ENCODE results near the gene MSI2.

The MSI2 gene

GRCh38 chr17:57692770-57693169 is 436.4 kb downstream of the MSI2 start:
- H3K9me3 ChIP-seq (replicated peaks; ENCODE audit: low read length), result no peaks in the 10 kb centered on the region
- no peaks in the 10 kb centered on the region for H3K4me1 ChIP-seq (ENCODE audit: control insufficient read depth, insufficient read depth, low read length)
- H3K27me3 ChIP-seq (ENCODE audit: control insufficient read depth, insufficient read depth, low read length), result no peaks in the 10 kb centered on the region
- no peak overlapping the region for H3K9ac ChIP-seq (ENCODE audit: low read depth, low read length)
- no peak overlapping the region for H3K4me3 ChIP-seq (ENCODE audit: low read length)
- H3K36me3 ChIP-seq (ENCODE audit: insufficient read depth, low read length), result no peaks in the 10 kb centered on the region
- no peak overlapping the region for H3K4me2 ChIP-seq (ENCODE audit: low read length)

- Histone ChIP-seq H3K4me3 (ENCODE audit: low read length) (no peak overlapping the region), H3K4me2 (ENCODE audit: low read length) (no peak overlapping the region), H3K9me3 (replicated peaks; ENCODE audit: low read length) (no peaks in the 10 kb centered on the region), H3K9ac (ENCODE audit: low read depth, low read length) (no peak overlapping the region), H3K27me3 (ENCODE audit: control insufficient read depth, insufficient read depth, low read length) (peaks cover 4% of the 10 kb centered on the region), H3K36me3 (ENCODE audit: insufficient read depth, low read length) (no peaks in the 10 kb centered on the region), H3K4me1 (ENCODE audit: control insufficient read depth, insufficient read depth, low read length) (no peaks in the 10 kb centered on the region)
Measured at GRCh38 chr17:57694051-57694450, 437.7 kb downstream of the MSI2 start.

GRCh38 chr17:57696050-57696449 is 439.7 kb downstream of the MSI2 start:
- no peak overlapping the region for H3K4me3 ChIP-seq (ENCODE audit: low read length)
- H3K4me2 ChIP-seq (ENCODE audit: low read length), result no peak overlapping the region
- no peaks in the 10 kb centered on the region for H3K4me1 ChIP-seq (ENCODE audit: control insufficient read depth, insufficient read depth, low read length)
- peaks cover 11% of the 10 kb centered on the region for H3K27me3 ChIP-seq (ENCODE audit: control insufficient read depth, insufficient read depth, low read length)
- H3K36me3 ChIP-seq (ENCODE audit: insufficient read depth, low read length), result no peaks in the 10 kb centered on the region
- no peaks in the 10 kb centered on the region for H3K9me3 ChIP-seq (replicated peaks; ENCODE audit: low read length)
- no peak overlapping the region for H3K9ac ChIP-seq (ENCODE audit: low read depth, low read length)

GRCh38 chr17:57697197-57697596 is 440.9 kb downstream of the MSI2 start:
- H3K4me1 ChIP-seq (ENCODE audit: control insufficient read depth, insufficient read depth, low read length), result no peaks in the 10 kb centered on the region
- no peak overlapping the region for H3K4me3 ChIP-seq (ENCODE audit: low read length)
- no peaks in the 10 kb centered on the region for H3K36me3 ChIP-seq (ENCODE audit: insufficient read depth, low read length)
- H3K4me2 ChIP-seq (ENCODE audit: low read length), result no peak overlapping the region
- no peaks in the 10 kb centered on the region for H3K9me3 ChIP-seq (replicated peaks; ENCODE audit: low read length)
- no peak overlapping the region for H3K9ac ChIP-seq (ENCODE audit: low read depth, low read length)
- peaks cover 11% of the 10 kb centered on the region for H3K27me3 ChIP-seq (ENCODE audit: control insufficient read depth, insufficient read depth, low read length)

GRCh38 chr17:57697891-57698711 is 441.8 kb downstream of the MSI2 start:
- Histone ChIP-seq H3K9ac (ENCODE audit: low read depth, low read length) (no peak overlapping the region), H3K4me1 (ENCODE audit: control insufficient read depth, insufficient read depth, low read length) (no peaks in the 10 kb centered on the region), H3K27me3 (ENCODE audit: control insufficient read depth, insufficient read depth, low read length) (peaks cover 11% of the 10 kb centered on the region), H3K4me3 (ENCODE audit: low read length) (no peak overlapping the region), H3K9me3 (replicated peaks; ENCODE audit: low read length) (no peaks in the 10 kb centered on the region), H3K36me3 (ENCODE audit: insufficient read depth, low read length) (no peaks in the 10 kb centered on the region), H3K4me2 (ENCODE audit: low read length) (no peak overlapping the region)

GRCh38 chr17:57699751-57700219 is 443.5 kb downstream of the MSI2 start:
- no peak overlapping the region for H3K9ac ChIP-seq (ENCODE audit: low read depth, low read length)
- H3K4me2 ChIP-seq (ENCODE audit: low read length), result no peak overlapping the region
- H3K4me3 ChIP-seq (ENCODE audit: low read length), result no peak overlapping the region
- H3K4me1 ChIP-seq (ENCODE audit: control insufficient read depth, insufficient read depth, low read length), result no peaks in the 10 kb centered on the region
- no peaks in the 10 kb centered on the region for H3K9me3 ChIP-seq (replicated peaks; ENCODE audit: low read length)
- H3K27me3 ChIP-seq (ENCODE audit: control insufficient read depth, insufficient read depth, low read length), result peaks cover 11% of the 10 kb centered on the region
- no peaks in the 10 kb centered on the region for H3K36me3 ChIP-seq (ENCODE audit: insufficient read depth, low read length)

- no peaks in the 10 kb centered on the region for H3K4me1 ChIP-seq (ENCODE audit: control insufficient read depth, insufficient read depth, low read length)
- no peaks in the 10 kb centered on the region for H3K9me3 ChIP-seq (replicated peaks; ENCODE audit: low read length)
- no peaks in the 10 kb centered on the region for H3K36me3 ChIP-seq (ENCODE audit: insufficient read depth, low read length)
- H3K27me3 ChIP-seq (ENCODE audit: control insufficient read depth, insufficient read depth, low read length), result peaks cover 11% of the 10 kb centered on the region
- H3K4me3 ChIP-seq (ENCODE audit: low read length), result no peak overlapping the region
- H3K4me2 ChIP-seq (ENCODE audit: low read length), result no peak overlapping the region
- H3K9ac ChIP-seq (ENCODE audit: low read depth, low read length), result no peak overlapping the region
Measured at GRCh38 chr17:57701124-57701523, 444.8 kb downstream of the MSI2 start.

- Histone ChIP-seq H3K4me1 (ENCODE audit: control insufficient read depth, insufficient read depth, low read length) (peaks cover 6% of the 10 kb centered on the region), H3K9ac (ENCODE audit: low read depth, low read length) (no peak overlapping the region), H3K9me3 (replicated peaks; ENCODE audit: low read length) (no peaks in the 10 kb centered on the region), H3K4me3 (ENCODE audit: low read length) (no peak overlapping the region), H3K4me2 (ENCODE audit: low read length) (no peak overlapping the region), H3K36me3 (ENCODE audit: insufficient read depth, low read length) (no peaks in the 10 kb centered on the region), H3K27me3 (ENCODE audit: control insufficient read depth, insufficient read depth, low read length) (peaks cover 19% of the 10 kb centered on the region)
Measured at GRCh38 chr17:57703273-57703672, 446.9 kb downstream of the MSI2 start.

GRCh38 chr17:57704448-57704847 is 448.1 kb downstream of the MSI2 start:
- H3K4me3 ChIP-seq (ENCODE audit: low read length), result no peak overlapping the region
- H3K4me1 ChIP-seq (ENCODE audit: control insufficient read depth, insufficient read depth, low read length), result peaks cover 6% of the 10 kb centered on the region
- H3K9me3 ChIP-seq (replicated peaks; ENCODE audit: low read length), result no peaks in the 10 kb centered on the region
- H3K36me3 ChIP-seq (ENCODE audit: insufficient read depth, low read length), result no peaks in the 10 kb centered on the region
- no peak overlapping the region for H3K9ac ChIP-seq (ENCODE audit: low read depth, low read length)
- no peak overlapping the region for H3K4me2 ChIP-seq (ENCODE audit: low read length)
- H3K27me3 ChIP-seq (ENCODE audit: control insufficient read depth, insufficient read depth, low read length), result peaks cover 14% of the 10 kb centered on the region

- Histone ChIP-seq H3K9ac (ENCODE audit: low read depth, low read length) (no peak overlapping the region), H3K27me3 (ENCODE audit: control insufficient read depth, insufficient read depth, low read length) (peaks cover 9% of the 10 kb centered on the region), H3K36me3 (ENCODE audit: insufficient read depth, low read length) (no peaks in the 10 kb centered on the region), H3K9me3 (replicated peaks; ENCODE audit: low read length) (no peaks in the 10 kb centered on the region), H3K4me1 (ENCODE audit: control insufficient read depth, insufficient read depth, low read length) (peaks cover 6% of the 10 kb centered on the region), H3K4me2 (ENCODE audit: low read length) (no peak overlapping the region), H3K4me3 (ENCODE audit: low read length) (no peak overlapping the region)
Measured at GRCh38 chr17:57705921-57706695, 449.8 kb downstream of the MSI2 start.

GRCh38 chr17:57706761-57707160 is 450.4 kb downstream of the MSI2 start:
- peaks cover 9% of the 10 kb centered on the region for H3K27me3 ChIP-seq (ENCODE audit: control insufficient read depth, insufficient read depth, low read length)

More at GRCh38 chr17:57706761-57707160, 450.4 kb downstream of the MSI2 start:
- Histone ChIP-seq H3K36me3 (ENCODE audit: insufficient read depth, low read length) (no peaks in the 10 kb centered on the region), H3K4me1 (ENCODE audit: control insufficient read depth, insufficient read depth, low read length) (peaks cover 6% of the 10 kb centered on the region), H3K9ac (ENCODE audit: low read depth, low read length) (no peak overlapping the region), H3K4me2 (ENCODE audit: low read length) (no peak overlapping the region), H3K4me3 (ENCODE audit: low read length) (no peak overlapping the region), H3K9me3 (replicated peaks; ENCODE audit: low read length) (no peaks in the 10 kb centered on the region)

All from skeletal muscle satellite cell (primary cell).